H9 (cell line): ENCODE data around the gene PKNOX2. TPM values are rescaled to one million over a fixed set of nuclear protein-coding genes. Genes with fewer than 3 reads are reported as not detected.

Experiments used
- DNase-seq: peaks from one replicate; pipeline ENCODE4 v3.0.0-alpha.2; 2017
- H2AFZ ChIP-seq: one replicate; pipeline ENCODE4 v1.6.1; 2013; ENCODE audit warnings: mild to moderate bottlenecking, low read length, control low read depth, moderate library complexity
- H2AK5ac ChIP-seq: 2 replicates; pipeline ENCODE4 v1.6.1; 2013; ENCODE audit warnings: low read length, control low read depth, mixed read lengths; ENCODE audit not compliant: insufficient read length
- H2BK120ac ChIP-seq: one replicate; pipeline ENCODE4 v1.6.1; 2013; ENCODE audit warnings: low read depth, mild to moderate bottlenecking, low read length, control low read depth, inconsistent platforms; ENCODE audit not compliant: poor library complexity, severe bottlenecking
- H2BK12ac ChIP-seq: 2 replicates; pipeline ENCODE4 v1.6.1; 2013; ENCODE audit warnings: low read length, control low read depth, mixed read lengths, low read depth; ENCODE audit not compliant: insufficient read length
- H2BK15ac ChIP-seq: 2 replicates; pipeline ENCODE4 v1.6.1; 2013; ENCODE audit warnings: low read depth, low read length, control low read depth
- H2BK20ac ChIP-seq: one replicate; pipeline ENCODE4 v1.6.1; 2013; ENCODE audit warnings: low read depth, mild to moderate bottlenecking, low read length, control low read depth, inconsistent platforms; ENCODE audit not compliant: poor library complexity, severe bottlenecking
- H2BK5ac ChIP-seq: 2 replicates; pipeline ENCODE4 v1.6.1; 2013; ENCODE audit warnings: low read length, control low read depth, mixed read lengths; ENCODE audit not compliant: insufficient read length
- H3K14ac ChIP-seq: 2 replicates; pipeline ENCODE4 v1.6.1; 2013; ENCODE audit warnings: low read length, control low read depth; ENCODE audit not compliant: insufficient read depth
- H3K18ac ChIP-seq: 2 replicates; pipeline ENCODE4 v1.6.1; 2013; ENCODE audit warnings: low read depth, mild to moderate bottlenecking, mixed read lengths, low read length, control low read depth; ENCODE audit not compliant: insufficient read length
- H3K23ac ChIP-seq: 2 replicates; pipeline ENCODE4 v1.6.1; 2013; ENCODE audit warnings: low read length, control low read depth, mixed read lengths, low read depth; ENCODE audit not compliant: insufficient read length
- H3K23me2 ChIP-seq: 2 replicates; pipeline ENCODE4 v1.6.1; 2013; ENCODE audit warnings: low read depth, mild to moderate bottlenecking, mixed read lengths, low read length, control low read depth; ENCODE audit not compliant: insufficient read length, poor library complexity, severe bottlenecking
- H3K27ac ChIP-seq: 2 replicates; pipeline ENCODE4 v1.5.1; 2013; ENCODE audit warnings: low read length, control low read depth, mixed read lengths, low read depth; ENCODE audit not compliant: insufficient read length
- H3K27me3 ChIP-seq: 2 replicates; pipeline ENCODE4 v1.6.1; 2013; ENCODE audit warnings: low read length, control low read depth, inconsistent platforms; ENCODE audit not compliant: insufficient read depth
- H3K4ac ChIP-seq: 2 replicates; pipeline ENCODE4 v1.6.1; 2013; ENCODE audit warnings: low read depth, mild to moderate bottlenecking, control low read depth, inconsistent platforms, low read length, moderate library complexity
- H3K4me1 ChIP-seq: 2 replicates; pipeline ENCODE4 v1.6.1; 2013; ENCODE audit warnings: low read length, control low read depth, inconsistent platforms; ENCODE audit not compliant: insufficient read depth
- H3K4me2 ChIP-seq: 2 replicates; pipeline ENCODE4 v1.6.1; 2013; ENCODE audit warnings: low read length, control low read depth, mixed read lengths; ENCODE audit not compliant: insufficient read length, insufficient read depth
- H3K56ac ChIP-seq: 2 replicates; pipeline ENCODE4 v1.6.1; 2013; ENCODE audit warnings: low read depth, mild to moderate bottlenecking, mixed read lengths, low read length, control low read depth; ENCODE audit not compliant: insufficient read length
- H3K79me1 ChIP-seq: 2 replicates; pipeline ENCODE4 v1.6.1; 2013; ENCODE audit warnings: low read depth, mild to moderate bottlenecking, moderate library complexity, low read length, control low read depth, inconsistent platforms; ENCODE audit not compliant: insufficient read depth, poor library complexity, severe bottlenecking
- H3K79me2 ChIP-seq: 2 replicates; pipeline ENCODE4 v1.6.1; 2013; ENCODE audit warnings: low read length, control low read depth, inconsistent platforms; ENCODE audit not compliant: insufficient read depth
- H3K9ac ChIP-seq: 2 replicates; pipeline ENCODE4 v1.6.1; 2013; ENCODE audit warnings: low read length, control low read depth, mixed read lengths; ENCODE audit not compliant: insufficient read length; ENCODE audit errors: extremely low read depth
- H3K9me3 ChIP-seq: one replicate; pipeline ENCODE4 v1.6.1; 2013; ENCODE audit warnings: low read depth, low read length, inconsistent platforms; ENCODE audit not compliant: control insufficient read depth
- H3T11ph ChIP-seq: one replicate; pipeline ENCODE4 v1.6.1; 2013; ENCODE audit warnings: mild to moderate bottlenecking, low read length, control low read depth, inconsistent platforms
- H4K20me1 ChIP-seq: one replicate; pipeline ENCODE4 v1.6.1; 2013; ENCODE audit not compliant: control insufficient read depth, insufficient read length, insufficient read depth
- H4K5ac ChIP-seq: 2 replicates; pipeline ENCODE4 v1.6.1; 2013; ENCODE audit warnings: low read depth, mild to moderate bottlenecking, mixed read lengths, low read length, control low read depth; ENCODE audit not compliant: insufficient read length
- H4K8ac ChIP-seq: replicated peaks from 2 replicates; pipeline ENCODE4 v1.6.1; 2013; ENCODE audit warnings: low read length, control low read depth, mixed read lengths, low read depth; ENCODE audit not compliant: insufficient read length
- H4K91ac ChIP-seq: 2 replicates; pipeline ENCODE4 v1.6.1; 2013; ENCODE audit warnings: low read depth, mild to moderate bottlenecking, moderate library complexity, mixed read lengths, low read length, control low read depth; ENCODE audit not compliant: insufficient read length
- H3K27ac Mint-ChIP-seq, 3 experiments: 2 replicates in 2 of 3; 3 replicates in 1 of 3; pipeline ENCODE4 v1.8.0; 2020 to 2021; ENCODE audit warnings: mixed read lengths in 3 of 3, mild to moderate bottlenecking in 1 of 3, moderate library complexity in 1 of 3
- H3K27me3 Mint-ChIP-seq: 2 replicates; pipeline ENCODE4 v1.8.0; 2021; ENCODE audit warnings: low read depth, mild to moderate bottlenecking, moderate library complexity, mixed read lengths
- H3K36me3 Mint-ChIP-seq, 3 experiments: 2 replicates in 2 of 3; 3 replicates in 1 of 3; pipeline ENCODE4 v1.8.0; 2020 to 2021; ENCODE audit warnings: low read depth in 3 of 3, mixed read lengths in 3 of 3; ENCODE audit not compliant: insufficient read depth in 1 of 3
- H3K4me1 Mint-ChIP-seq, 2 experiments: 2 replicates each; pipeline ENCODE4 v1.8.0; 2020; ENCODE audit warnings: mixed read lengths in 2 of 2
- H3K4me3 Mint-ChIP-seq, 2 experiments: 2 replicates in 1 of 2; 3 replicates in 1 of 2; pipeline ENCODE4 v1.8.0; 2020 to 2021; ENCODE audit warnings: mild to moderate bottlenecking in 2 of 2, mixed read lengths in 2 of 2, moderate library complexity in 1 of 2
- H3K9me3 Mint-ChIP-seq, 2 experiments: 2 replicates in 1 of 2; 3 replicates in 1 of 2; pipeline ENCODE4 v1.8.0; 2020; ENCODE audit warnings: mild to moderate bottlenecking in 2 of 2, mixed read lengths in 2 of 2, moderate library complexity in 1 of 2
- WGBS: extraction: QIAGEN DNeasy Blood & Tissue Kit; methylation state at CpG from one replicate; pipeline ENCODE4 v1.1.7; 2013; ENCODE audit warnings: missing lambda C conversion rate, low lambda C conversion rate, mixed read lengths; ENCODE audit not compliant: insufficient read length; ENCODE audit errors: extremely low coverage; 5-methylcytosine and 5-hydroxymethylcytosine counted together
- total RNA-seq: library from RNA; stranded (reverse); gene quantifications from 2 replicates; pipeline ENCODE4 v1.2.1, GENCODE V29; 2021
- TF ChIP-seq, protein P1 (sequence below): fragments of 200-600 bp; sonication (generic); conservative IDR thresholded peaks from 3 replicates; pipeline ENCODE4 v1.8.0; 2021; ENCODE audit warnings: antibody characterized with exemption, mild to moderate bottlenecking

The PKNOX2 gene
- total RNA-seq, 1 experiment from 2014 or later: 1.3 TPM

DNA sequence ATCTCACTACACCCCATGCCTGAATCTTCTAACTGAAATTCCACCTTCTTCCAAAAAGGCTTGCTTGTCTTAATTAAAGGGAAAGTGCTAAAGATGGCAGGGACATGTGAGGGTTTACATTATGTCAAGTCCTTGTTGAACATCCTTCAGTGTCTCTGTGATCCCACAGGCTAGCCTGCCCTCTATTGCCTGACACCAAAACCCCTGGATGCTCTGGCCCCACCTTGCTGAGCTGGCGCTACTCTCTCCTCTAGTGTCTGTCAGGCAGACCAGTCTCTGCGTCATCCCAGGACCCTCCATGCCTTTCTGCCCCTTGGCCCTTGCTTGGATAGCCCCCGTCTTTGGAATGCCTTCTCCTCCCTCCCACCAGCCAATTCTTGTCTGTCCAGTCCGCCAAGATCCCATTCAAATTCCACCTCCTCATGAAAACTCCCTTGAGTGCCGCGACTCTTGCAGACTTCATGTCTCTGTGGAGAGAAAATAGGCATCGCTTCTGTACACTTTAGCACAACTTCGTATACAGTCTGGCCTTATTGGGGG lies 69.3 kb downstream of the PKNOX2 start:
- Histone ChIP-seq H2AFZ (no peak overlapping the region), H2BK120ac (no peak overlapping the region), H3K14ac (no peak overlapping the region), H3K4me1 (peaks cover 8% of the 10 kb centered on the region; the same call in 1 of the 2 replicates), H3K79me2 (no peaks in the 10 kb centered on the region), H2BK15ac (no peak overlapping the region), H4K8ac (no peak overlapping the region), H4K91ac (no peak overlapping the region), H3K9me3 (no peaks in the 10 kb centered on the region), H3K27me3 (no peaks in the 10 kb centered on the region), H3T11ph (no peak overlapping the region), H4K5ac (no peak overlapping the region), H3K56ac (no peak overlapping the region), H3K23ac (no peak overlapping the region), H4K20me1 (peaks cover 2% of the 10 kb centered on the region), H2BK20ac (no peak overlapping the region), H2AK5ac (no peak overlapping the region), H2BK12ac (no peak overlapping the region), H3K18ac (no peak overlapping the region), H3K79me1 (no peaks in the 10 kb centered on the region), H2BK5ac (no peak overlapping the region), H3K9ac (no peak overlapping the region), H3K4me2 (no peak overlapping the region), H3K4ac (no peak overlapping the region), H3K23me2 (no peaks in the 10 kb centered on the region), H3K27ac (no peak overlapping the region)
- Mint-ChIP-seq H3K36me3 (peaks cover 0 to 5% (median 0%) of the 10 kb centered on the region in 3 experiments; a peak in 1 of 7 replicates), H3K9me3 (no peaks in the 10 kb centered on the region), H3K4me1 (peaks cover 28 to 29% of the 10 kb centered on the region in 2 experiments), H3K27ac (peak overlapping the region in 1 of 3 experiments; percentile 2; a peak in 1 of 7 replicates), H3K4me3 (no peak overlapping the region), H3K27me3 (peaks cover 9% of the 10 kb centered on the region)
- DNase-seq: no peak
- TF ChIP-seq, protein P1, sequence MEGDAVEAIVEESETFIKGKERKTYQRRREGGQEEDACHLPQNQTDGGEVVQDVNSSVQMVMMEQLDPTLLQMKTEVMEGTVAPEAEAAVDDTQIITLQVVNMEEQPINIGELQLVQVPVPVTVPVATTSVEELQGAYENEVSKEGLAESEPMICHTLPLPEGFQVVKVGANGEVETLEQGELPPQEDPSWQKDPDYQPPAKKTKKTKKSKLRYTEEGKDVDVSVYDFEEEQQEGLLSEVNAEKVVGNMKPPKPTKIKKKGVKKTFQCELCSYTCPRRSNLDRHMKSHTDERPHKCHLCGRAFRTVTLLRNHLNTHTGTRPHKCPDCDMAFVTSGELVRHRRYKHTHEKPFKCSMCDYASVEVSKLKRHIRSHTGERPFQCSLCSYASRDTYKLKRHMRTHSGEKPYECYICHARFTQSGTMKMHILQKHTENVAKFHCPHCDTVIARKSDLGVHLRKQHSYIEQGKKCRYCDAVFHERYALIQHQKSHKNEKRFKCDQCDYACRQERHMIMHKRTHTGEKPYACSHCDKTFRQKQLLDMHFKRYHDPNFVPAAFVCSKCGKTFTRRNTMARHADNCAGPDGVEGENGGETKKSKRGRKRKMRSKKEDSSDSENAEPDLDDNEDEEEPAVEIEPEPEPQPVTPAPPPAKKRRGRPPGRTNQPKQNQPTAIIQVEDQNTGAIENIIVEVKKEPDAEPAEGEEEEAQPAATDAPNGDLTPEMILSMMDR: 0 out of 3 replicates have a peak, but pooled peaks have one; percentile 28
- WGBS: no CpG with 5 or more reads among the region's 8 CpGs
